Esophagus muscularis mucosa (tissue), 4 donors: ENCODE measurements around the gene ABCA9. TPM values are rescaled to one million over a fixed set of nuclear protein-coding genes. Genes with fewer than 3 reads are reported as not detected.
"Not testable (repeated sequence)": the region's sequence is repeated elsewhere in the genome, so short reads cannot be mapped to it uniquely, and the experiment has no call there.

Experiments used
- DNase-seq: peaks from one replicate; pipeline ENCODE4 v3.0.0-alpha.2; 2017; ENCODE audit errors: extremely low spot score
- H3K27ac ChIP-seq, 4 donors: fragments of 200-600 bp; sonication (generic); replicated peaks in 1 of 4; 1 replicate in 3 of 4; 2 replicates in 1 of 4; pipeline ENCODE4 v1.5.1; 2016 to 2019; ENCODE audit warnings: mild to moderate bottlenecking in 1 of 4
- H3K27me3 ChIP-seq, 4 donors: fragments of 200-600 bp; sonication (generic); one replicate each; pipeline versions ENCODE4 v1.5.1 to v1.6.0; 2016 to 2019
- H3K36me3 ChIP-seq, 4 donors: fragments of 200-600 bp; sonication (generic); one replicate each; pipeline ENCODE4 v1.5.1; 2016 to 2019
- H3K4me1 ChIP-seq, 4 donors: fragments of 200-600 bp; sonication (generic); one replicate each; pipeline ENCODE4 v1.5.1; 2016 to 2019
- H3K4me3 ChIP-seq, 4 donors: fragments of 200-600 bp; sonication (generic); 1 replicate in 2 of 4; 2 replicates in 2 of 4; pipeline ENCODE4 v1.5.1; 2016 to 2019; ENCODE audit warnings: mild to moderate bottlenecking in 4 of 4, moderate library complexity in 1 of 4
- H3K9me3 ChIP-seq, 4 donors: fragments of 200-600 bp; sonication (generic); 1 replicate in 3 of 4; 2 replicates in 1 of 4; pipeline ENCODE4 v1.5.1; 2016 to 2019
- CTCF ChIP-seq, 3 experiments: fragments of 200-600 bp in 2 of 3; fragments of 450-650 bp in 1 of 3; sonication (generic) in 2 of 3; IDR thresholded peaks; one replicate each; pipeline ENCODE4 v1.5.1; 2017 to 2019; ENCODE audit warnings: antibody characterized with exemption in 3 of 3, mild to moderate bottlenecking in 2 of 3, moderate library complexity in 1 of 3
- EP300 ChIP-seq: sonication (generic); formaldehyde crosslinking; IDR thresholded peaks from one replicate; pipeline ENCODE4 v1.6.1; 2017; ENCODE audit warnings: antibody characterized with exemption
- POLR2A ChIP-seq: fragments of 450-650 bp; IDR thresholded peaks from one replicate; pipeline ENCODE4 v1.6.1; 2017; ENCODE audit warnings: antibody characterized with exemption, moderate library complexity, mild to moderate bottlenecking, low read depth
- POLR2AphosphoS5 ChIP-seq, 2 donors: sonication (generic); formaldehyde crosslinking; IDR thresholded peaks; one replicate each; pipeline ENCODE4 v1.6.1; 2017; ENCODE audit warnings: antibody characterized with exemption in 2 of 2
- WGBS: methylation state at CpG from one replicate; pipeline ENCODE4 v1.1.5; 2018; 5-methylcytosine and 5-hydroxymethylcytosine counted together
- intact Hi-C: fragments of 100-400 bp; cut with DNase I; formaldehyde crosslinking; loops from one replicate; pipeline ENCODE4 v1.15.1; 2023
- total RNA-seq, 4 donors: library from RNA; depleted of rRNA; stranded (reverse); fragments of >200 nt; gene quantifications; one replicate each; pipeline versions ENCODE4 v1.1.0 to v1.2.1, GENCODE V29; 2016

ABCA9 gene
- total RNA-seq, 4 donors from 2014 or later, result 19.8 to 56.1 (median 26.0) TPM

GRCh38 chr17:69012895-69013805 is 47.6 kb downstream of the ABCA9 start:
- no peak for DNase-seq
- Histone ChIP-seq H3K27me3 (no peaks in the 10 kb centered on the region), H3K9me3 (no peaks in the 10 kb centered on the region), H3K36me3 (peaks cover 0 to 39% (median 10%) of the 10 kb centered on the region in 4 donors), H3K27ac (no peak overlapping the region), H3K4me3 (no peak overlapping the region), H3K4me1 (no peaks in the 10 kb centered on the region)
- WGBS, result 85% methylated on average over 4 of the region's 4 CpGs
- intact Hi-C loops, result no loop called here
- no peak for TF ChIP-seq POLR2A
- TF ChIP-seq CTCF (IDR thresholded peaks at IDR 0.05), result no peak
- TF ChIP-seq EP300, result no peak
- TF ChIP-seq POLR2AphosphoS5 (IDR thresholded peaks at IDR 0.05), result no peak

GRCh38 chr17:69009930-69010329 is 50.8 kb downstream of the ABCA9 start:
- no peak for DNase-seq
- 71% methylated on average over 3 of the region's 3 CpGs for WGBS
- TF ChIP-seq POLR2AphosphoS5 (IDR thresholded peaks at IDR 0.05) (no peak), EP300 (no peak), POLR2A (no peak), CTCF (IDR thresholded peaks at IDR 0.05) (no peak)

DNA sequence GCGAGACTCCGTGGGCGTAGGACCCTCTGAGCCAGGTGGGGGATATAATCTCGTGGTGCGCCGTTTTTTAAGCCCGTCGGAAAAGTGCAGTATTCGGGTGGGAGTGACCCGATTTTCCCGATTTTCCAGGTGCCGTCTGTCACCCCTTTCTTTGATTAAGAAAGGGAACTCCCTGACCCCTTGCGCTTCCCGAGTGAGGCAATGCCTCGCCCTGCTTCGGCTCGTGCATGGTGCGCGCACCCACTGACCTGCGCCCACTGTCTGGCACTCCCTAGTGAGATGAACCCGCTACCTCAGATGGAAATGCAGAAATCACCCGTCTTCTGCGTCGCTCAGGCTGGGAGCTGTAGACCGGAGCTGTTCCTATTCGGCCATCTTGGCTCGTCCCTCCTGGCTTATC is 56.0 kb downstream of the ABCA9 start:
- DNase-seq, H3K27me3 ChIP-seq, H3K4me3 ChIP-seq, H3K27ac ChIP-seq, H3K4me1 ChIP-seq, intact Hi-C loops, H3K9me3 ChIP-seq: not testable (repeated sequence)
- WGBS, result 96% methylated on average over 23 of the region's 27 CpGs
- peaks cover 0 to 30% (median 13%) of the 10 kb centered on the region in 4 donors for H3K36me3 ChIP-seq

More at GRCh38 chr17:69009930-69010329, 50.8 kb downstream of the ABCA9 start:
- H3K9me3 ChIP-seq, result no peaks in the 10 kb centered on the region
- intact Hi-C loops, result no loop called here
- H3K27ac ChIP-seq, result no peak overlapping the region
- H3K4me1 ChIP-seq, result no peaks in the 10 kb centered on the region
- no peak overlapping the region for H3K4me3 ChIP-seq
- peaks cover 0 to 42% (median 17%) of the 10 kb centered on the region in 4 donors for H3K36me3 ChIP-seq
- no peaks in the 10 kb centered on the region for H3K27me3 ChIP-seq

- intact Hi-C loops, H3K4me1 ChIP-seq, H3K4me3 ChIP-seq, H3K9me3 ChIP-seq, H3K27me3 ChIP-seq, H3K27ac ChIP-seq, H3K36me3 ChIP-seq, DNase-seq: not testable (repeated sequence)
- WGBS, result 100% methylated on average over 2 of the region's 3 CpGs
These were observed 61.0 kb downstream of the ABCA9 start for GRCh38 chr17:68999743-69000142.

- no peaks in the 10 kb centered on the region for H3K9me3 ChIP-seq
- DNase-seq, result no peak
- H3K27ac ChIP-seq, result no peak overlapping the region
- WGBS, result 32% methylated on average over 4 of the region's 4 CpGs
- H3K27me3 ChIP-seq, result no peaks in the 10 kb centered on the region
- H3K4me3 ChIP-seq, result no peak overlapping the region
- intact Hi-C loops, result no loop called here
- H3K36me3 ChIP-seq, result peaks cover 0 to 8% (median 2%) of the 10 kb centered on the region in 4 donors
- TF ChIP-seq EP300, result no peak
- TF ChIP-seq CTCF (IDR thresholded peaks at IDR 0.05), result no peak
- TF ChIP-seq POLR2AphosphoS5 (IDR thresholded peaks at IDR 0.05), result no peak
- no peak for TF ChIP-seq POLR2A
- H3K4me1 ChIP-seq, result no peaks in the 10 kb centered on the region
These were observed 67.6 kb downstream of the ABCA9 start for GRCh38 chr17:68993112-68993511.
